H1 (cell line): Measurements from ENCODE around the gene PATE1.

Experiments used
- CHD2 ChIP-seq: IDR thresholded peaks from 2 replicates; pipeline ENCODE4 v1.6.1; 2012; ENCODE audit warnings: low read length, improper control_type of control experiment
- HDAC2 ChIP-seq, 2 experiments: fragments of 300-600 bp in 1 of 2; sonication (generic) in 1 of 2; IDR thresholded peaks; 2 replicates each; pipeline ENCODE4 v1.6.1; 2011 to 2012; ENCODE audit warnings: low read depth in 2 of 2, low read length in 2 of 2, mild to moderate bottlenecking in 2 of 2, moderate library complexity in 2 of 2, borderline replicate concordance in 1 of 2, inconsistent platforms in 1 of 2

- TF ChIP-seq CHD2 (no peak), HDAC2 (IDR thresholded peaks at IDR 0.05; ENCODE audit: borderline replicate concordance in 1 of 2, low read depth in 2 of 2, low read length in 2 of 2) (no peak)
Measured at GRCh38 chr11:125787827-125788226, 41.7 kb downstream of the PATE1 start, which contains the start of gene PATE3.
